Duodenal mucosa (tissue), 2 donors: ENCODE measurements around the gene CREB3L4.
"Not testable (repeated sequence)": the region's sequence is repeated elsewhere in the genome, so short reads cannot be mapped to it uniquely, and the experiment has no call there.

ENCODE experiments used
- H3K27ac ChIP-seq: one replicate; pipeline ENCODE4 v1.7.0; 2013; ENCODE audit warnings: low read depth, low read length
- H3K27me3 ChIP-seq, 2 donors: one replicate each; pipeline ENCODE4 v1.7.0; 2013; ENCODE audit warnings: low read length in 2 of 2, control low read depth in 1 of 2; ENCODE audit not compliant: insufficient read depth in 2 of 2, control insufficient read depth in 1 of 2
- H3K36me3 ChIP-seq, 2 donors: one replicate each; pipeline ENCODE4 v1.7.0; 2013; ENCODE audit warnings: low read length in 2 of 2, control low read depth in 1 of 2; ENCODE audit not compliant: insufficient read depth in 2 of 2, control insufficient read depth in 1 of 2
- H3K4me1 ChIP-seq, 2 donors: one replicate each; pipeline ENCODE4 v1.7.0; 2013; ENCODE audit warnings: low read length in 2 of 2, control low read depth in 1 of 2; ENCODE audit not compliant: insufficient read depth in 2 of 2, control insufficient read depth in 1 of 2
- H3K4me3 ChIP-seq, 2 donors: one replicate each; pipeline ENCODE4 v1.7.0; 2013; ENCODE audit warnings: low read length in 2 of 2, low read depth in 1 of 2
- H3K9ac ChIP-seq, 2 donors: one replicate each; pipeline ENCODE4 v1.7.0; 2013; ENCODE audit warnings: low read length in 2 of 2, low read depth in 1 of 2
- H3K9me3 ChIP-seq, 2 donors: one replicate each; pipeline ENCODE4 v1.7.0; 2013; ENCODE audit warnings: low read length in 2 of 2, control low read depth in 1 of 2; ENCODE audit not compliant: control insufficient read depth in 1 of 2

The CREB3L4 gene

GRCh38 chr1:153970346-153970745 lies 2.6 kb downstream of the CREB3L4 start:
- peaks cover 23 to 26% of the 10 kb centered on the region in 2 donors for H3K4me1 ChIP-seq
- no peak overlapping the region for H3K27ac ChIP-seq
- no peak overlapping the region for H3K4me3 ChIP-seq
- peaks cover 15 to 28% of the 10 kb centered on the region in 2 donors for H3K36me3 ChIP-seq
- H3K9me3 ChIP-seq = no peaks in the 10 kb centered on the region
- H3K9ac ChIP-seq = no peak overlapping the region
- no peaks in the 10 kb centered on the region for H3K27me3 ChIP-seq

- H3K27ac ChIP-seq = no peak overlapping the region
- peaks cover 15 to 34% of the 10 kb centered on the region in 2 donors for H3K36me3 ChIP-seq
- no peak overlapping the region for H3K9ac ChIP-seq
- H3K4me3 ChIP-seq = no peak overlapping the region
- peaks cover 21 to 22% of the 10 kb centered on the region in 2 donors for H3K4me1 ChIP-seq
- no peaks in the 10 kb centered on the region for H3K27me3 ChIP-seq
- no peaks in the 10 kb centered on the region for H3K9me3 ChIP-seq
Measured at GRCh38 chr1:153973071-153973470, 5.4 kb downstream of the CREB3L4 start.

GRCh38 chr1:153973525-153973924 lies 5.8 kb downstream of the CREB3L4 start:
- Histone ChIP-seq H3K27ac (no peak overlapping the region), H3K36me3 (peaks cover 15 to 34% of the 10 kb centered on the region in 2 donors), H3K27me3 (no peaks in the 10 kb centered on the region), H3K4me3 (no peak overlapping the region), H3K4me1 (peaks cover 19 to 20% of the 10 kb centered on the region in 2 donors), H3K9ac (no peak overlapping the region), H3K9me3 (no peaks in the 10 kb centered on the region)

- Histone ChIP-seq H3K4me3 (peak overlapping the region; percentile 98), H3K27me3 (no peaks in the 10 kb centered on the region), H3K4me1 (peaks cover 15% of the 10 kb centered on the region in 2 donors), H3K9me3 (no peaks in the 10 kb centered on the region), H3K27ac (peak overlapping the region; percentile 87), H3K36me3 (peaks cover 15 to 34% of the 10 kb centered on the region in 2 donors), H3K9ac (peak overlapping the region; percentile 86 to 92)
Measured at GRCh38 chr1:153976819-153977249, 9.1 kb downstream of the CREB3L4 start.

GRCh38 chr1:153977250-153978240 lies 9.8 kb downstream of the CREB3L4 start, which contains the start of gene JTB:
JTB (minus strand) TSS chr1:153977674; CDS start chr1:153977252, 422 bp downstream.
- H3K4me1 ChIP-seq = peaks cover 15% of the 10 kb centered on the region in 2 donors
- no peaks in the 10 kb centered on the region for H3K27me3 ChIP-seq
- H3K27ac ChIP-seq = peak within 1 kb of the TSS; percentile 87
- H3K9me3 ChIP-seq = no peaks in the 10 kb centered on the region
- peaks cover 15 to 33% of the 10 kb centered on the region in 2 donors for H3K36me3 ChIP-seq
- H3K4me3 ChIP-seq = peak within 1 kb of the TSS; percentile 98
- peak within 1 kb of the TSS; percentile 86 to 92 for H3K9ac ChIP-seq

- Histone ChIP-seq H3K4me3 (peak overlapping the region; percentile 98), H3K9ac (peak overlapping the region; percentile 86 to 92)
Measured at GRCh38 chr1:153978274-153978909, 10.7 kb downstream of the CREB3L4 start.

GRCh38 chr1:153979091-153979490 lies 11.4 kb downstream of the CREB3L4 start:
- H3K4me3 ChIP-seq, H3K9me3 ChIP-seq, H3K27me3 ChIP-seq, H3K27ac ChIP-seq, H3K9ac ChIP-seq: not testable (repeated sequence)
- Histone ChIP-seq H3K36me3 (peaks cover 6 to 20% of the 10 kb centered on the region in 2 donors), H3K4me1 (peaks cover 15% of the 10 kb centered on the region in 2 donors)

More at GRCh38 chr1:153978274-153978909, 10.7 kb downstream of the CREB3L4 start:
- H3K9me3 ChIP-seq = no peaks in the 10 kb centered on the region
- no peaks in the 10 kb centered on the region for H3K27me3 ChIP-seq
- peaks cover 13 to 27% of the 10 kb centered on the region in 2 donors for H3K36me3 ChIP-seq
- H3K4me1 ChIP-seq = peaks cover 15% of the 10 kb centered on the region in 2 donors
- H3K27ac ChIP-seq = peak overlapping the region; percentile 87

- H3K4me3 ChIP-seq, H3K27ac ChIP-seq, H3K9me3 ChIP-seq, H3K9ac ChIP-seq, H3K36me3 ChIP-seq, H3K27me3 ChIP-seq: not testable (repeated sequence)
- peaks cover 18 to 23% of the 10 kb centered on the region in 2 donors for H3K4me1 ChIP-seq
Measured at GRCh38 chr1:153981735-153982134, 14.0 kb downstream of the CREB3L4 start.

- Histone ChIP-seq H3K4me3 (peak overlapping the region in 1 of 2 donors; percentile 80), H3K9ac (no peak overlapping the region), H3K9me3 (no peaks in the 10 kb centered on the region), H3K4me1 (peaks cover 14 to 22% of the 10 kb centered on the region in 2 donors), H3K27ac (no peak overlapping the region), H3K27me3 (no peaks in the 10 kb centered on the region), H3K36me3 (peaks cover 0 to 5% of the 10 kb centered on the region in 2 donors)
Measured at GRCh38 chr1:153984123-153984894, 16.6 kb downstream of the CREB3L4 start.
